T-helper 17 cell (primary cell): ENCODE results near the gene SH3RF2. TPM values are rescaled to one million over a fixed set of nuclear protein-coding genes. Genes with fewer than 3 reads are reported as not detected.
"Not testable (repeated sequence)": the region's sequence is repeated elsewhere in the genome, so short reads cannot be mapped to it uniquely, and the experiment has no call there.

ENCODE experiments used
- ATAC-seq: fragments of 150-1000 bp; cut with Tn5 transposase; 2 replicates; pipeline ENCODE4 v1.10.0; 2021; ENCODE audit warnings: mild to moderate bottlenecking, moderate library complexity
- DNase-seq, 3 donors: peaks; one replicate each; pipeline versions ENCODE4 v3.0.0 to v3.0.0-alpha.2; 2020 to 2021
- H3K9me3 ChIP-seq: one replicate; pipeline ENCODE4 v1.7.0; 2013; ENCODE audit warnings: low read length, mild to moderate bottlenecking; ENCODE audit not compliant: control insufficient read depth, poor library complexity, severe bottlenecking
- H3K27ac Mint-ChIP-seq: one replicate; pipeline ENCODE4 v1.8.0; 2022; ENCODE audit warnings: mild to moderate bottlenecking, moderate library complexity, mixed read lengths
- H3K27me3 Mint-ChIP-seq: one replicate; pipeline ENCODE4 v1.8.0; 2022; ENCODE audit warnings: mixed read lengths
- H3K36me3 Mint-ChIP-seq: one replicate; pipeline ENCODE4 v1.8.0; 2022; ENCODE audit warnings: low read depth, mixed read lengths
- H3K4me1 Mint-ChIP-seq: one replicate; pipeline ENCODE4 v1.8.0; 2022; ENCODE audit warnings: mild to moderate bottlenecking, mixed read lengths
- H3K4me3 Mint-ChIP-seq: one replicate; pipeline ENCODE4 v1.8.0; 2022; ENCODE audit warnings: mild to moderate bottlenecking, moderate library complexity, mixed read lengths
- total RNA-seq, 4 donors: library from RNA in 2 of 4; stranded (reverse) in 2 of 4; gene quantifications; one replicate each; pipeline ENCODE4 v1.2.3 and lab custom pipeline; 2022 to 2026

SH3RF2 gene
- total RNA-seq, 2 donors from 2014 or later, result 0.60 TPM; not detected in 1

GRCh38 chr5:146084376-146084775 lies 148.0 kb downstream of the SH3RF2 start:
- H3K4me3 Mint-ChIP-seq, result no peak overlapping the region
- DNase-seq, result no peak
- H3K27ac Mint-ChIP-seq, result no peak overlapping the region
- H3K9me3 ChIP-seq, result no peaks in the 10 kb centered on the region
- no peak for ATAC-seq
- peaks cover 2% of the 10 kb centered on the region for H3K36me3 Mint-ChIP-seq
- peaks cover 5% of the 10 kb centered on the region for H3K4me1 Mint-ChIP-seq
- peaks cover 17% of the 10 kb centered on the region for H3K27me3 Mint-ChIP-seq

DNA sequence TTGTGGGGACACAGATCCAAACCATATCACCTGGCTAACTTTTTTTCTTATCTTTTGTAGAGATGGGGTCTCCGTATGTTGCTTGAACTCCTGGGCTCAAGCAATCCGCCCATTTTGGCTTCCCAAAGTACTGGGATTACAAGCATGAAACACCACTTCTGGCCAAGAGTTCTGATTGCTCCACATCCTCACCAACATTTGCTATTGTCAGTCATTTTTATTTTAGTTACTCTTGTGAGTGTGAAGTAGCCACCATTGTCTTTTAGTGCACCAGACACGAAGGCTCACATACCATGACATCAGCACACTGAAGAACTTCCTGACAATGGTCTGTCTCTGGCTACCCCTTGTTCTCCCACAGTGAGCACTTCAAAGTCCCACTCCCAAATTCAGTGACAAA lies 151.7 kb downstream of the SH3RF2 start:
- H3K4me1 Mint-ChIP-seq, result no peaks in the 10 kb centered on the region
- H3K27me3 Mint-ChIP-seq, result peaks cover 6% of the 10 kb centered on the region
- ATAC-seq (no peak), DNase-seq (no peak)
- no peak overlapping the region for H3K4me3 Mint-ChIP-seq
- H3K36me3 Mint-ChIP-seq, result peaks cover 2% of the 10 kb centered on the region
- no peaks in the 10 kb centered on the region for H3K9me3 ChIP-seq
- no peak overlapping the region for H3K27ac Mint-ChIP-seq

DNA sequence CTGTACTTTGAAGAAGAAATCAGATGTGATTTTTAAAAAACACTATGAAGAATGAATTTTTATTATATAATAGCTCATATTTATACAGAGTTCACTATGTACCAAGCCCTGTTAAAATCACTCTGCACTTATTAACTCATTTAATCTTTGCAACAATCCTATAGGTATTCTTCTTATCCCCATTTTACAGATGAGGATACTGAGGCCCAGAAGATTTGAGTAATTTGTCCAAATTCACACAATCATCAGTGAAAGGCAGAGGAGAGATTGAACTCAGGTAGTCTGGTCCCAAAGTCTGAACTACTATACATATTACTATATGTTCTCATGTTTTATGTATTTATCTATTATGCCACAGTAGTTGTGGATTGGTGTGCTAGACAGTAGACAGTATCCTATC lies 152.9 kb downstream of the SH3RF2 start:
- no peak for ATAC-seq
- H3K4me1 Mint-ChIP-seq, result no peaks in the 10 kb centered on the region
- DNase-seq, result no peak
- H3K27me3 Mint-ChIP-seq, result peaks cover under 1% of the 10 kb centered on the region
- no peak overlapping the region for H3K27ac Mint-ChIP-seq
- no peaks in the 10 kb centered on the region for H3K36me3 Mint-ChIP-seq
- H3K9me3 ChIP-seq, result no peaks in the 10 kb centered on the region
- no peak overlapping the region for H3K4me3 Mint-ChIP-seq

GRCh38 chr5:146091881-146092280 lies 155.5 kb downstream of the SH3RF2 start:
- Mint-ChIP-seq H3K4me1 (no peaks in the 10 kb centered on the region), H3K4me3 (no peak overlapping the region), H3K27me3 (no peaks in the 10 kb centered on the region), H3K27ac (no peak overlapping the region), H3K36me3 (no peaks in the 10 kb centered on the region)
- ATAC-seq, result no peak
- no peak for DNase-seq
- no peaks in the 10 kb centered on the region for H3K9me3 ChIP-seq

GRCh38 chr5:146098047-146098446 lies 161.7 kb downstream of the SH3RF2 start:
- H3K4me3 Mint-ChIP-seq, result no peak overlapping the region
- DNase-seq, result no peak
- no peaks in the 10 kb centered on the region for H3K36me3 Mint-ChIP-seq
- H3K27me3 Mint-ChIP-seq, result no peaks in the 10 kb centered on the region
- no peak for ATAC-seq
- no peak overlapping the region for H3K27ac Mint-ChIP-seq
- H3K9me3 ChIP-seq, result no peaks in the 10 kb centered on the region
- no peaks in the 10 kb centered on the region for H3K4me1 Mint-ChIP-seq

- no peak overlapping the region for H3K4me3 Mint-ChIP-seq
Observed at GRCh38 chr5:146101646-146102045, 165.3 kb downstream of the SH3RF2 start.

DNA sequence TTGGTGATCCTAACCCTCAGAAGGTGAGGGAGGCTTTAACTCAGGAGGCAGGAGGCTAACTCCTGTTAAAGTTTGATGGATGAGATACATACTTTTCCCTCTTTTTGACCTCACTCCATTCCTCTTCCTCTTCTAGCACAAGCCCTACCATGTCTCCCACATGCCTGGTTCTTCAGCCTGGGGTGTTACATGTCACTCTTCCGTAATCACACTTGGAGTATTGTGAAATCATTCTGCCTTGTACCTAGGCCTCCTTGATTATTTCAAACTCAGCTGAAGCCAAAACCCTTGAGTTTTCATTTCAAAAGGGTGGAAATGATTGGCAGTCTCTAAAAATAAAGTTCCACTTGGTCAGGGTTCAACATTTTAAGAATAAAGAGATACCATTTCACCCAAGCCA lies 167.2 kb downstream of the SH3RF2 start:
- Mint-ChIP-seq H3K4me1 (peaks cover 4% of the 10 kb centered on the region), H3K27me3 (no peaks in the 10 kb centered on the region), H3K27ac (no peak overlapping the region), H3K4me3 (no peak overlapping the region), H3K36me3 (peaks cover 2% of the 10 kb centered on the region)
- DNase-seq (no peak), ATAC-seq (no peak)
- no peaks in the 10 kb centered on the region for H3K9me3 ChIP-seq

More at GRCh38 chr5:146101646-146102045, 165.3 kb downstream of the SH3RF2 start:
- no peaks in the 10 kb centered on the region for H3K9me3 ChIP-seq
- no peak for DNase-seq
- Mint-ChIP-seq H3K27me3 (no peaks in the 10 kb centered on the region), H3K4me1 (no peaks in the 10 kb centered on the region), H3K27ac (no peak overlapping the region), H3K36me3 (peaks cover 2% of the 10 kb centered on the region)
- no peak for ATAC-seq

- DNase-seq (no peak), ATAC-seq (no peak)
- Mint-ChIP-seq H3K4me3 (no peak within 1 kb of the TSS), H3K36me3 (peaks cover 2% of the 10 kb centered on the region), H3K27me3 (no peaks in the 10 kb centered on the region), H3K4me1 (peaks cover 4% of the 10 kb centered on the region), H3K27ac (no peak within 1 kb of the TSS)
- H3K9me3 ChIP-seq, result no peaks in the 10 kb centered on the region
Observed at GRCh38 chr5:146105477-146105876, 169.1 kb downstream of the SH3RF2 start, which contains the start of gene PLAC8L1. Gene PLAC8L1 (minus strand): TSS chr5:146105577. CDS start chr5:146104311, 1,266 bp downstream.

DNA sequence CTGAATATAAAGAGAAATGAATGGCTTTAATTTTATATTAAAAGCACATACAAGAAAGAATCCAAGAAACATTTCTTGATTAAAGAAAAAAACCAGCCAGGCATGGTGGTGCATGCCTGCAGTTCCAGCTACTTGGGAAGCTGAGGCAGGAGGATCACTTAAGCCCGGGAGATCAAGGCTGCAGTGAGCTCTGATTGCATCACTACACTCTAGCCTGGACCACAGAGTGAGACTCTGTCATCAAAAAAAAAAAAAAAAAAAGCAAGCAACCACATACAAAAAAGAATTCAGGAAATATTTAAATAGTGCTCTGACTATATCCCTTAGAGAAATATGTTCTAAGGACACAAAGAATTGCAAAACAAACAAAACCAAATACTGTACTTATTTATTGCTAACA lies 171.5 kb downstream of the SH3RF2 start:
- H3K27ac Mint-ChIP-seq, result no peak overlapping the region

DNA sequence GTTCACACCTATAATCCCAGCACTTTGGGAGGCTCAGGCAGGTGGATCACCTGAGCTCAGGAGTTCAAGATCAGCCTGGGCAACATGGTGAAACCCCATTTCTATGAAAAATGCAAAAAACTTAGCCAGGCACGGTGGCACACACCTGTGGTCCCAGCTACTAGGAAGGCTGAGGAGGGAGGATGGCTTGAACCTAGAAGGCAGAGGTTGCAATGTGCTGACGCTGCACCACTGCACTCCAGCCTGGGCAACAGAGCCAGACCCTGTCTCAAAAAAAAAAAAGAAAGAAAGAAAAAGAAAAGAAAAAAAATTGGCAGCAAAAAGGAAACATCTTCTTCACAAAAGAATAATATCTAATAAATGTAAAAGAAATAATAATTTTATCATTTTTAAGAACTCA lies 172.5 kb downstream of the SH3RF2 start:
- not testable (repeated sequence) for ATAC-seq, H3K27ac Mint-ChIP-seq, H3K9me3 ChIP-seq, DNase-seq, H3K4me1 Mint-ChIP-seq, H3K27me3 Mint-ChIP-seq, H3K36me3 Mint-ChIP-seq, H3K4me3 Mint-ChIP-seq

More for the DNA sequence above, 171.5 kb downstream of the SH3RF2 start:
- H3K36me3 Mint-ChIP-seq, result peaks cover 2% of the 10 kb centered on the region
- H3K9me3 ChIP-seq, result no peaks in the 10 kb centered on the region
- H3K4me1 Mint-ChIP-seq, result peaks cover 4% of the 10 kb centered on the region
- DNase-seq, result no peak
- no peak for ATAC-seq
- no peaks in the 10 kb centered on the region for H3K27me3 Mint-ChIP-seq
- no peak overlapping the region for H3K4me3 Mint-ChIP-seq

DNA sequence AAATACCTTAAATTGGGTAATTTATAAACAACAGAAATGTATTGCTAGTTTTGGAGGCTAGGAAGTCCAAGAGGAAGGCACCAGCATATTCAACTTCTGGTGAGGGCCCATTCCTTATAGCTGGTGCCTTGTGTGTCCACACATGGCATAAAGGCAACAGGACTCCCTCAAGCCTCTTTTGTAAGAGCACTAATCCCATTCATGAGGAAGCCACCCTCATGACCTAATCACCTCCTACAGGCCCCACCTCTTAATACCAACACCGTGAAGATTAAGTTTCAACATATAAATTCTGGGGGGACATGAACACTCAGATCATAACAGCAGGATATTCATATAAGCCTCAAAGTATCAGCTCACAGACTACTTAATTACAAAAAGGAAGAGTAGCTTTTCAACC lies 173.0 kb downstream of the SH3RF2 start:
- no peaks in the 10 kb centered on the region for H3K9me3 ChIP-seq
- no peak overlapping the region for H3K4me3 Mint-ChIP-seq
- no peaks in the 10 kb centered on the region for H3K27me3 Mint-ChIP-seq
- H3K4me1 Mint-ChIP-seq, result peaks cover 4% of the 10 kb centered on the region
- peaks cover 2% of the 10 kb centered on the region for H3K36me3 Mint-ChIP-seq
- H3K27ac Mint-ChIP-seq, result no peak overlapping the region
- ATAC-seq, result no peak
- no peak for DNase-seq

GRCh38 chr5:146111409-146111808 lies 175.0 kb downstream of the SH3RF2 start:
- peaks cover 3% of the 10 kb centered on the region for H3K36me3 Mint-ChIP-seq
- peaks cover 7% of the 10 kb centered on the region for H3K4me1 Mint-ChIP-seq
- ATAC-seq (no peak), DNase-seq (no peak)
- no peaks in the 10 kb centered on the region for H3K27me3 Mint-ChIP-seq
- H3K9me3 ChIP-seq, result no peaks in the 10 kb centered on the region
- H3K27ac Mint-ChIP-seq, result no peak overlapping the region
- H3K4me3 Mint-ChIP-seq, result no peak overlapping the region

DNA sequence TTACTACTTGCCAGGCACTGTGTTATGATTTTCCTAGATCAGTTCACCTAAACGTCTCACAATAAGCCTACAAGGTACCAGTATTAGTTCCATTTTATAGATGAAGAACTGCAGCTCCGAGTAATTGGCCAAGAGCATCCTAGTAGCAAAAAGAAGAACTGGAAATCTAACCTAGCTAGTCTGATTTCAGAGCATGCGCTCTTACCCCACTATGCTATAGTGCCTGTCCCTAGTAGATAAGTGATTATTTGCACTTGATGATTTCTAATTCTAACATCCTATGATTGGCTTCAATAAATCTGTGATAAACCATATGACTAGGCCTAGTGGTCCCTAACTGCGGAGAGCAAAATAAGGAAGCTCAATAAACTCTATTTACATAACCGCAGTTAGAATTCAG lies 176.1 kb downstream of the SH3RF2 start:
- no peak overlapping the region for H3K4me3 Mint-ChIP-seq
- H3K27me3 Mint-ChIP-seq, result no peaks in the 10 kb centered on the region
- ATAC-seq (no peak), DNase-seq (no peak)
- H3K4me1 Mint-ChIP-seq, result peaks cover 5% of the 10 kb centered on the region
- H3K36me3 Mint-ChIP-seq, result peaks cover 3% of the 10 kb centered on the region
- no peaks in the 10 kb centered on the region for H3K9me3 ChIP-seq
- H3K27ac Mint-ChIP-seq, result no peak overlapping the region
